ENCODE measurements around the gene HSF4.
A peak's percentile ranks its signal among the peaks of the same experiment; 100 is the strongest.

The HSF4 gene

GRCh38 chr16:67183627-67184452 lies 19.3 kb downstream of the HSF4 start, which contains the start of gene MATCAP1:
Gene MATCAP1, minus strand, starts transcription at chr16:67183963. Its CDS starts 3,353 bp downstream, at chr16:67180610.
- H3K27ac ChIP-seq, result peak within 1 kb of the TSS; percentile 97
- TF ChIP-seq, protein P1, sequence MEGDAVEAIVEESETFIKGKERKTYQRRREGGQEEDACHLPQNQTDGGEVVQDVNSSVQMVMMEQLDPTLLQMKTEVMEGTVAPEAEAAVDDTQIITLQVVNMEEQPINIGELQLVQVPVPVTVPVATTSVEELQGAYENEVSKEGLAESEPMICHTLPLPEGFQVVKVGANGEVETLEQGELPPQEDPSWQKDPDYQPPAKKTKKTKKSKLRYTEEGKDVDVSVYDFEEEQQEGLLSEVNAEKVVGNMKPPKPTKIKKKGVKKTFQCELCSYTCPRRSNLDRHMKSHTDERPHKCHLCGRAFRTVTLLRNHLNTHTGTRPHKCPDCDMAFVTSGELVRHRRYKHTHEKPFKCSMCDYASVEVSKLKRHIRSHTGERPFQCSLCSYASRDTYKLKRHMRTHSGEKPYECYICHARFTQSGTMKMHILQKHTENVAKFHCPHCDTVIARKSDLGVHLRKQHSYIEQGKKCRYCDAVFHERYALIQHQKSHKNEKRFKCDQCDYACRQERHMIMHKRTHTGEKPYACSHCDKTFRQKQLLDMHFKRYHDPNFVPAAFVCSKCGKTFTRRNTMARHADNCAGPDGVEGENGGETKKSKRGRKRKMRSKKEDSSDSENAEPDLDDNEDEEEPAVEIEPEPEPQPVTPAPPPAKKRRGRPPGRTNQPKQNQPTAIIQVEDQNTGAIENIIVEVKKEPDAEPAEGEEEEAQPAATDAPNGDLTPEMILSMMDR (IDR thresholded peaks at IDR 0.05), result no peak
- TF ChIP-seq ZFX (IDR thresholded peaks at IDR 0.05; ENCODE audit: borderline replicate concordance), result no peak

GRCh38 chr16:67184453-67184994 lies 20.0 kb downstream of the HSF4 start:
- H3K27ac ChIP-seq, result peak overlapping the region; percentile 97

GRCh38 chr16:67184995-67185650 lies 20.6 kb downstream of the HSF4 start:
- TF ChIP-seq ZFX (IDR thresholded peaks at IDR 0.05; ENCODE audit: borderline replicate concordance), result no peak
- TF ChIP-seq, protein P1 (IDR thresholded peaks at IDR 0.05), result peak; percentile 92
- H3K27ac ChIP-seq, result peak overlapping the region; percentile 97

More at GRCh38 chr16:67184453-67184994, 20.0 kb downstream of the HSF4 start:
- TF ChIP-seq, protein P1 (IDR thresholded peaks at IDR 0.05), result no peak
- no peak for TF ChIP-seq ZFX (IDR thresholded peaks at IDR 0.05; ENCODE audit: borderline replicate concordance)

GRCh38 chr16:67185651-67186134 lies 21.1 kb downstream of the HSF4 start:
- no peak for TF ChIP-seq ZFX (IDR thresholded peaks at IDR 0.05; ENCODE audit: borderline replicate concordance)
- TF ChIP-seq, protein P1 (IDR thresholded peaks at IDR 0.05), result peak; percentile 47
- H3K27ac ChIP-seq, result peak overlapping the region; percentile 97

DNA sequence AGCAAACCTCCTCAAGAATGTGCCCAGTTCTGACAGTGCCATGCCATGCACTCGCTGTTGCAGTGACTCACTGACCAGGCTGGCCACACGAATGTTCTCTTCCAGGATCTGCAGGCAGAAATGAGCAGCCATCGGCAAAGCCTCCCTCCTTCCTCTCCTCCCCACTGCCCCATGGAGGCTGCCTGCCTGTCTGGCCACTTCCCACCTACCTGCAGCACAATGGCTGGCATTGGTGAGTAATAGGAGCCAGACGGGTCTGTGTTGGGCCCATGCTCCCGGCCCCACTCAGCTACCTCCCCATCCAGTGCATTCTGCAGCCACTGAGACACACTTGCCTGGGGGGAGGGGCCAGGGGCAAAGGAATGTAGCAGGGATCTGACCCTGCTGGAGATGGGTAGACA lies 22.0 kb downstream of the HSF4 start:
- TF ChIP-seq, protein P1 (IDR thresholded peaks at IDR 0.05), result no peak
- no peak for TF ChIP-seq ZFX (IDR thresholded peaks at IDR 0.05; ENCODE audit: borderline replicate concordance)
- H3K27ac ChIP-seq, result no peak overlapping the region

DNA sequence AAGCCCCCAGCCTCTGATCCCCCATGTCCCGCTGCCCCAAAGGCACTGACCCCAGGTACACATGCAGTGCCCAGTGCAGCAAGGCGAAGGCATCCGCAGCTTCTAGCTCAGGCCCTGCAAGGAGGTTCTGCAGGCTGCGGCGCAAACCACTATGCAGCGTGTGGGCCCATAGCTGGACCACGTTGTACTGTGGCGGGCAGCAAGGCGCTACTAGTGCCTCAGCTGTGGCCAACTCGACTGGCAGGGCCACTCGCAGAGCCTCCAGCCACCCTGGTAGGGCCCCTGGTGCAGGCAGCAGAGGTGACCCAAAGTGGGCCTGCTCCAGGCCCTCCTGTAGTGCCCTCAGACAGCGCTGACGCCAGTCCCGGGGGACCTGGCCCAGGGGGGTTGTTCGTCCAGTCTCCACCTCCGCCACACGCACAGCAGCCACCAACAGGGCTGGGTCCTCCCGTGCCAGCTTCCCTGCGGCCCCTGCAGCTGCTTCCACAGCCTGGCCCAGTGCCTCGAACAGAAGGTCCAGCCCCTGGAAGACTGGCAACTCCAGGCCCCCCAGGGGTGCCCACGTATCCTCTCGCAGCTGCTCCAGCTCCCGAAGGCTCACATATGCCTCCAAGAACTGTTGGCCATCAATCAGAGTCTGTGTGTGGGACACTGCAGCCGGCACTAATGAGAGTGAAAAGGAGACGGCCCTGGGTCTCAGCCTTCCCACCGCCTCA lies 22.8 kb downstream of the HSF4 start:
- no peak overlapping the region for H3K27ac ChIP-seq
- TF ChIP-seq, protein P1 (IDR thresholded peaks at IDR 0.05), result no peak

Data from 22Rv1 (cell line).